SK-MEL-5 (cell line): ENCODE data around the gene SLC25A41. TPM values are rescaled to one million over a fixed set of nuclear protein-coding genes. Genes with fewer than 3 reads are reported as not detected.

Experiments
- DNase-seq: peaks from one replicate; pipeline ENCODE4 v3.0.0-alpha.2; 2016; ENCODE audit warnings: low read depth, low spot score
- in situ Hi-C: cut with HindIII; loops from 2 replicates; pipeline ENCODE4 v1.10.0; 2016; ENCODE audit warnings: low sequenced_read_pairs, high pct_unique_total_duplicates, low pct_unique_long_range_greater_than_20kb
- polyA plus RNA-seq, 2 experiments: library from polyadenylated mRNA; depleted of rRNA; stranded (reverse); fragments of >200 nt; gene quantifications; 2 replicates each; pipeline ENCODE4 v1.2.3, GENCODE V29; 2015
- total RNA-seq: library from RNA; depleted of rRNA; stranded (reverse); fragments of >200 nt; shearing (Covaris generic); gene quantifications from 2 replicates; pipeline ENCODE4 v1.2.3, GENCODE V29; 2014; rRNA removed

The SLC25A41 gene
- 0.13 TPM in 1 of 2 replicates, not detected in the other for total RNA-seq
- polyA plus RNA-seq (2015; cell fraction: cytosol; rRNA removed), result 0.08 TPM in 1 of 2 replicates, not detected in the other
- 0.76 and 0.85 TPM in 2 replicates for polyA plus RNA-seq (2015; cell fraction: nucleus; rRNA removed)

DNA sequence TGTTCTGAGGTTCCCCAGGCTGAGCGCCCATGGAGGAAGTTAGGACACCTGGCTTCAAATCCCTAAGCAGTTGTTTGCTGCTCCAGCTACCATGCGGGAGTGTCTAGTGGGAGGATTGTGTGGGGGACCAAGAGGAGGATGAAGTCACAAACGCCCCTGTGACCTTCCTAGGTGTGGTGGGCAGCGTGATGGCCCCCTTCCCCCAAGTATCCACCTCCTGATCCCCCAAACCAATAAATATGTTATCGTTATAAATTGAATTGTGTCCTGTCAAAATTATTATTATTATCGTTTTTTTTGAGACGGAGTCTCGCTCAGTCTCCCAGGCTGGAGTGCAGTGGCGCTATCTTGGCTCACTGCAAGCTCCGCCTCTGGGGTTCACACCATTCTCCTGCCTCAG is at the start of gene SLC25A41:
Gene SLC25A41, minus strand, starts transcription at position 101 of the 400 bp plus-strand sequence. Its CDS starts 70 bp downstream, at position 31.
- in situ Hi-C loops, result no loop called here
- DNase-seq, result no peak

DNA sequence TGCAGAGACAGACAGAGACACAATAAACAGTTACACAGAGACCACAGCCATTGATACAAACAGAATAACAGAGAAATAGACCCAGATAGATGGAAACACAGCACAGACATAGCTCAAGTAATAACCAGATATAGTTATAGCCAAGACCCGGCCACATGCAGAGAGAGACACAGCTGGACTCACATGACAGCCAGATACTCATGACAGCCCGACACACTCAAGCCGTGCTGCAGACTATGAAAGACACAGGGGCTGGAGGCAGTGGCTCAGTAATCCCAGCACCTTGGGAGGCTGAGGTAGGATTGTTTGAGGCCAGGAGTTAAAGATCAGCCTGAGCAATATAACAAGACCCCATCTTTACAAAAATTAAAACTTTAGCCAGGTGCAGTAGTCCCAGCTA is 49.7 kb upstream of the SLC25A41 start:
- no peak for DNase-seq
- in situ Hi-C loops, result no loop called here

- DNase-seq, result no peak
- in situ Hi-C loops, result no loop called here
These were observed 48.8 kb upstream of the SLC25A41 start for GRCh38 chr19:6482343-6482686.

DNA sequence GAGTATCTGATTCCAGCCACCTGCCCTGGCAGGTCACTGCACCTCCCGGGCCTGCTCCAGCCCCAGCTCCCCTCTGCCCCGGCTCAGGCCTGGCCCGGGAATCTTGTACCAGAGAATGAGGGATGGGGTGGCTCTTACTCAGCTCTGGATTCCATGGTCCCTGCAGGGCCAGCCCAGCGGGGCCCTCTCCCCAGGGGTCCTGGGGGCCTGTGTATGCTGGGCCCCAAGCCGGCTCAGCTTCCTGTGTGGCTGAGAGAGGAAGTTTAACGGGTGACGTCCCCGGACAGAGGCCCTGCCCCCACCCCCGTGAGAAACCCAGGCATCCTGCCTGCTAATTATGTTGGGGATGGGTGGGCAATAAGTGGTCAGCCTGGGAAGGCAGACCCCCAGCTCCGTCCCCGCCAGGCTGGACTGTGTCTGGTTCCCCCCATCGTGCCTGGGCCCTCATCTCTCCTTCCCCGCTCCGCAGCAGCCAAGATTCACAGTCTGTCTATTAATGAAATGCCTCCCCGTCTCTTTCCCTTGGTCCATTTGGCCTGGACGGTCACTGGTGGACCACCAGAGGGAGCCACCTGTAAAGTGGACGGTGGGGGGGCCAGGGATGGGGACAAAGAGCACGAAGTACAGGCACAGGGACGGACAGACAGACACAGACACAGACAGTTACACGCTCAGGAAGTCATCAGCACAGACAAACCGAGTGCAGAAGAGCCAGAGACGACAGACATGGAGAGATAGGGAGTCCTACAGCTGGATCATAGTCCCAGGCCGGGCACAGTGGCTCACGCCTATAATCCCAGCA is 48.2 kb upstream of the SLC25A41 start, which contains the start of gene DENND1C:
Gene DENND1C, minus strand, starts transcription at position 247 of the 802 bp plus-strand sequence. Its CDS starts 92 bp downstream, at position 155.
- peak; percentile 59 for DNase-seq
- in situ Hi-C loops, result no loop called here

DNA sequence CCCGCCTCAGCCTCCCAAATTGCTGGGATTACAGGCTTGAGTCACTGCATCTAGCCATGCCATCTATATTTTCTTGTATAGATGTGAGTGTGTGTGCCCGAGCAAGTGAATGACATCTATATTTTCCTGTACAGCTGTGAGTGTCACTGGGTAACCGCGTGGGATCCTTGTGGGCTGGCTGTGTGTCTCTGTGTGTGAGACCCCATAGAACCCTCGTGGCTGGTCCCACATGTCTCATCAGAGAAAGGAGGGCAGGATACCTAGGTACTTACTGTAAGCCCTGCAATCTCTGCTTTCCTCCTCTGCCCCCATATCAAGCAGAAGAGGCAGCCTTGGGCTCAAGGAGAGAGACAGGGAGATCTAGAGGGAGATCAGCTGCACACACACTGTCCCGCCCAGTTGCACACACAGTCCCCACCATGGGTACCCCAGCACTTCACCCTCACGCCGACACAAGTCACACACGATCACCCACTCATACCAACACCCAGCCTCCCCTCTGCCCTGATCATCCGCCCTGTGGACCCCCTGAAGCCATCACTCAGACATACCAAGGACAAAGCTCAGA is 47.4 kb upstream of the SLC25A41 start:
- in situ Hi-C loops, result no loop called here
- DNase-seq, result no peak

- no peak for DNase-seq
- in situ Hi-C loops, result no loop called here
These were observed 46.4 kb upstream of the SLC25A41 start for GRCh38 chr19:6479836-6480398.

DNA sequence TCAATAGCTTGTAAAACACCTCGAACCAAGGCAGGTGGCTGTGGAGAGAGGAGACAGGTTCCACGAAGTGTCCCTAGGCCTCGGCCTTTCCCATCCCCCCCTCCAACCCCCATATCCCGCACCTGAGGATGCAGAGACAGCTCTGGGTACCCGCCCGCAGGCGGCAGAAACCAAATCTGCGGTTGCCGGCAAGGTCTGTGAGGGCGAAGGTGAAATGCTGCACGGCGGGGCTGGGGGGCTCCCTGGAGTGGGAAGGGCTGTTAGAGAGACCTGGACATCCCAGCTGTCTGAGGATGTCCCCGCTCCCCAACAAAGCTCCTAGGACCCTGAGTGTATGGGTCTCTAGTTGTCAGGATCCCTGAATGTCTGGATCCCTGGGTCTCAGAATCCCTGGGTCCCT is 45.3 kb upstream of the SLC25A41 start:
- no peak for DNase-seq
- in situ Hi-C loops, result no loop called here

- DNase-seq, result no peak
- in situ Hi-C loops, result no loop called here
These were observed 43.4 kb upstream of the SLC25A41 start for GRCh38 chr19:6476896-6477431.

GRCh38 chr19:6476155-6476895 is 42.8 kb upstream of the SLC25A41 start:
- in situ Hi-C loops, result no loop called here
- DNase-seq, result peak; percentile 43

GRCh38 chr19:6475321-6476108 is 42.0 kb upstream of the SLC25A41 start:
- DNase-seq, result no peak
- in situ Hi-C loops, result no loop called here

DNA sequence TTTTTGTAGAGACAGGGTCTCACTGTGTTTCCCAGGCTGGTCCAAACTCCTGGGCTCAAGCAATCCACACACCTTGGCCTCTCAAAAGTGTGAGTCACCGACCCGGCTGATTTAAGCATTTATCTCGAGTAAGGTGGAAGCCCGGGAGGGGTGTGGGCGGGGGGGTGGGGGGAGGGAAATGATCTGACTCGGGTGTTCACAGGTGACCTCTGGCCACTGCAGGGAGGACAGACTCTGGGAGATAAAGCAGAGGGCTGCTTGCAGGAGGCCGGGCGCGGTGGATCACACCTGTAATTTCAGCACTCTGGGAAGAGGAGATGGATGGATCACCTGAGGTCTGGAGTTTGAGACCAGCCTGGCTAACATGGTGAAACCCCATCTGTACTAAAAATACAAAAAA is 40.1 kb upstream of the SLC25A41 start:
- DNase-seq, result no peak
- in situ Hi-C loops, result no loop called here

DNA sequence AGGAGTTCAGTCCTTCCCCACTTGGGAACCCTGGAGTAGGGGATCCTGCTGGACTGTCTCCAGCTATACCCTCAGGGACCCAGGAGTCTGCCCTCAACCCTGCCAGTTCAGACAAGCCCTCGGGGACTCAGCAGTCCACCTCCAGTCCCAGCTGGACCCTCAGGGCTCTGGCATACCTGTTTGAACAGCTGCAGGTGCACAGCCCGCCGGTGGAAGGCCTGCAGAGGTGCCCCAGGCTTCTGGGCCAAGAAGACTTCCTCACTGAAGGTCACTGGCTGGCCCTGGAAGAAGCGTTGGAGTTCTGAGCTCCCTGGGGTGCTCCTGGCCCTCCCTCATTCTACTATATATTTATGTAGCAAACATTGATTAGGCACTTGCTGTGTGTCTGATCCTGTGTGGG is 39.1 kb upstream of the SLC25A41 start:
- in situ Hi-C loops, result no loop called here
- no peak for DNase-seq

DNA sequence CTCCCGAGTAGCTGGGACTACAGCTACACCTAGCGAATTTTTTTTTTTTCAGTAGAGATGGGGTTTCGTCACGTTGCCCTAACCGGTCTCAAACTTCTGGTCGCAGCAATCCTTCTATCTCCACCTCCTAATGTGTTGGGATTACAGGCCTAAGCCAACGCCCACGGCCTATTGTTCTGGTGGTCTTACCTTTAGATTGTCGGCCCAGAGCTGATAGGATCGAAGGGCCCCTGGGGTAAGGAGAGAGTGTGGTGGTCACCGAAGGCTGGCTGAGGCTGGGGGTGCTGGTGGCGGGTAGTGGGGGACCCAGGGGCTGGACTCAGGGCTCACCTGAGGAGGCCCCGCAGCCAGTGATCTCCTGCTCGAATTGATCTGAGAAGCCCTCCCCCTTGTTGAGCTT is 37.5 kb upstream of the SLC25A41 start:
- no peak for DNase-seq
- in situ Hi-C loops, result no loop called here

DNA sequence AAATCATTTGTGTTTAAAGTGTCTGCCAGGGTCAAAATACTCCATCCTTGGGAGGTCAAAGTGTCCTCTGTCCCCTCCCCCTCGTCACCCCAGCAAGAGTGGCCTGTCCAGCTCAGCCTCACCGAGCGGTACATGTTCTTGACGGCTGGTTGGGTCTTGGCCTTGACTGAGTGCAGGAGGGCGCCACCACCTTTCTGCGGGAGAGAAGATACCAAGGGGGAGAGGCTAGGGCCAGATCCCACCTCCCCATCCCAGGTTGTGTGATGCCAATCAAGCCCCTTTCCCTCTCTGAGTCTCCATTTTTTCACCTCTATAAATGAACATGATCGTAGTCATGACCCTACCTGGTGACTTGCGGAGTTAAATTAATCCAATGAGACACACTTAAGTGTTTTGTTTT is 36.6 kb upstream of the SLC25A41 start:
- in situ Hi-C loops, result no loop called here
- no peak for DNase-seq

DNA sequence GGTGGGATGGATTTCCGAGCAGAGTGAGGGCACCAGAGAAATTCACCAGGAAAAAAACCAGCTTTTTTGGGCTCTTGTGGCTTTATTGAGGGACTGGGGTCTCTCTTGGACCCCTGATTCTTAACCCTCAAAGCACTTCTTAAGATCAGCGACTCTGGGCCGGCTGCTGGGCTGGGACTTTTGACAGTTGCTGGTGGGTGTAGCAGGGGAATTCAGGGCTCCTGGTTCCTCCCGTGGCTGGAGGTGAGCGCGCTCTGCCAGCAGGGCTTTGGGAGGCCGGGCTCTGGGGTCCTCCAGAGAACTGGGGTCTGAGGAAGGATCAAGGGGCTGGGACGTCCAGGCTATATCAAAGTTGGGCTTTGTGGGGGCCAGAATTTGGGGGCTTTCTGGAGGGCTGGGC is 33.8 kb upstream of the SLC25A41 start:
- no peak for DNase-seq
- in situ Hi-C loops, result no loop called here

GRCh38 chr19:6466526-6467248 is 33.1 kb upstream of the SLC25A41 start:
- in situ Hi-C loops, result no loop called here

GRCh38 chr19:6465663-6466062 is 32.1 kb upstream of the SLC25A41 start:
- no peak for DNase-seq
- in situ Hi-C loops, result no loop called here

More at GRCh38 chr19:6466526-6467248, 33.1 kb upstream of the SLC25A41 start:
- DNase-seq, result no peak
